ENCODE data around the gene MYOZ3.

The MYOZ3 gene

DNA sequence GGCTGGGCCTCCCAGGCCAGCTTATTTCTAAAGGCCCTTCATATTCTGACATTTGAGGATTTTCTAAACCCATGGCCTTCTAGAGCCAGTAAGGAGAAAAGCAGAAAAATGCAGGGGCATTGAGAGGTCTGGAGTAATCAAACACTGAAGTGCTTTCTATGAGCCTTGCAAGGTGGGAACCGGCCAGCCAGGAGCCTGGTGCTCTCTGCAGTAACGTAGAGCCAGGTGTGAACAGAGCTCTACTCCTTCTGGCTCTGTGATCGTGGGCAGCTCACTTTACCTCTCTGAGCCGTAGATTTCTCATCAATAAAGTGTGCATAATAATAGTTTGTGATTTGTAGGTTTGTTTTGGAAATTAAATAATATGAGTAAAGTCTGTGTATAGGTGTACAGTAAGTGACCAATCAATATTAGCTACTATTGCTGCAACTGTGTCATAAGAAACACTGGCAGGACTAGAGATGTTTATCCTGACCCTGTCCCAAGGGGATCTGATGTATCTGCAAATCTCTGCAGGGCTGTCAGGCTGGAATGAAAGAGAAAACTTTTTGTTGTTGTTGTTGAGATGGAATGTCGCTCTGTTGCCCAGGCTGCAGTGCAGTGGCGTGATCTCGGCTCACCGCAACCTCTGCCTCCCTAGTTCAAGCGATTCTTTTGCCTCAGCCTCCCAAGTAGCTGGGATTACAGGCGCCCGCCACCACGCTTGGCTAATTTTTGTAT lies 17.9 kb upstream of the MYOZ3 start:
- Histone ChIP-seq H3K27ac (peak overlapping the region; percentile 62), H3K79me2 (no peaks in the 10 kb centered on the region), H3K9ac (no peak overlapping the region), H3K9me3 (ENCODE audit: control insufficient read depth, low read length) (no peaks in the 10 kb centered on the region), H3K4me2 (ENCODE audit: low read length) (peak overlapping the region; percentile 51), H3K4me3 (ENCODE audit: low read depth, low read length) (no peak overlapping the region), H3K36me3 (ENCODE audit: control insufficient read depth, insufficient read depth, low read length) (no peaks in the 10 kb centered on the region), H3K27me3 (ENCODE audit: control insufficient read depth, insufficient read depth, low read length) (no peaks in the 10 kb centered on the region), H3K4me1 (peaks cover 57% of the 10 kb centered on the region), H2AFZ (no peak overlapping the region)
- TF ChIP-seq, protein P1, sequence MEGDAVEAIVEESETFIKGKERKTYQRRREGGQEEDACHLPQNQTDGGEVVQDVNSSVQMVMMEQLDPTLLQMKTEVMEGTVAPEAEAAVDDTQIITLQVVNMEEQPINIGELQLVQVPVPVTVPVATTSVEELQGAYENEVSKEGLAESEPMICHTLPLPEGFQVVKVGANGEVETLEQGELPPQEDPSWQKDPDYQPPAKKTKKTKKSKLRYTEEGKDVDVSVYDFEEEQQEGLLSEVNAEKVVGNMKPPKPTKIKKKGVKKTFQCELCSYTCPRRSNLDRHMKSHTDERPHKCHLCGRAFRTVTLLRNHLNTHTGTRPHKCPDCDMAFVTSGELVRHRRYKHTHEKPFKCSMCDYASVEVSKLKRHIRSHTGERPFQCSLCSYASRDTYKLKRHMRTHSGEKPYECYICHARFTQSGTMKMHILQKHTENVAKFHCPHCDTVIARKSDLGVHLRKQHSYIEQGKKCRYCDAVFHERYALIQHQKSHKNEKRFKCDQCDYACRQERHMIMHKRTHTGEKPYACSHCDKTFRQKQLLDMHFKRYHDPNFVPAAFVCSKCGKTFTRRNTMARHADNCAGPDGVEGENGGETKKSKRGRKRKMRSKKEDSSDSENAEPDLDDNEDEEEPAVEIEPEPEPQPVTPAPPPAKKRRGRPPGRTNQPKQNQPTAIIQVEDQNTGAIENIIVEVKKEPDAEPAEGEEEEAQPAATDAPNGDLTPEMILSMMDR (IDR thresholded peaks at IDR 0.05) = no peak

DNA sequence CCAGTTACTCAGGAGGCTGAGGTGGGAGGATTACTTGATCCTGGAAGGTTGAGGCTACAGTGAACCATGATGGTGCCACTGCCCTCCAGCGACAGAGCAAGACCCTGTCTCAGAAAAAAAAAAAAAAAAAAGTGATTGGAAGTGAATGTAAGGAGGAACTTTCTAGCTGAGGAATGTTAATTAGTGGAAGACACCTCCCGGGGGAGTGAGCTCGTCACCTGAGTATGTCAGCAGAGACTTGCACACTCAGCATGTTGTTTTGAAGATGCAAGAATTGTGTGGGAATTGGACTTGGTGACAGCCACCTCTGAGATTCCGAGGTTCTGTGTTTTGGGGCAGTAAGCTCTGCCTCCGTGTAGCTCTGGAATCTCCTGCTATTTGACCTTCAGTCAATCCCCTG lies 17.0 kb upstream of the MYOZ3 start:
- Histone ChIP-seq H3K4me3 (ENCODE audit: low read depth, low read length) (peak overlapping the region; percentile 32), H3K4me2 (ENCODE audit: low read length) (peak overlapping the region; percentile 24), H3K79me2 (no peaks in the 10 kb centered on the region), H3K27me3 (ENCODE audit: control insufficient read depth, insufficient read depth, low read length) (no peaks in the 10 kb centered on the region), H3K36me3 (ENCODE audit: control insufficient read depth, insufficient read depth, low read length) (no peaks in the 10 kb centered on the region), H3K9me3 (ENCODE audit: control insufficient read depth, low read length) (no peaks in the 10 kb centered on the region), H3K4me1 (peaks cover 57% of the 10 kb centered on the region), H2AFZ (peak overlapping the region; percentile 40), H3K9ac (no peak overlapping the region), H3K27ac (peak overlapping the region; percentile 62)
- TF ChIP-seq, protein P1 (IDR thresholded peaks at IDR 0.05) = no peak

DNA sequence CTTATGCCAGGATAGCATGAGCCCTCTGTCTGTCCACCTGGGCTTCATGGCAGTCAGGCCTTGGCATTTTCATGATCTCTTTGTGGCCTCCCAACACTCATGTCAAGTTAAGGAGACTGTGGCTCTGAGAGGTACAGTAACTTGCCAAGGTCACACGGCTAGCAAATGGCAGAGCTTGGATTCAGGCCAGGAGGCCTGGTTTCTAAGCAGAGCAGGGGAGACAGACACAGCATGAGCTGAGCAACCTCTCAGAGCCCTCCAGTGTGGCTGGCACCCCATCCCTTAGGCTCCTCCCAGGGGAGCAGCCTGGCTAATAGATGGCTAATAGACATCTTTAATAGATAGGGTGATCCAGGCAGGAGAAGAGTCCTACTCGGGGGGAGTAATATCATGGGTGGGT lies 16.5 kb upstream of the MYOZ3 start:
- TF ChIP-seq, protein P1 (IDR thresholded peaks at IDR 0.05) = no peak
- H3K4me3 ChIP-seq (ENCODE audit: low read depth, low read length) = peak overlapping the region; percentile 32
- H3K27me3 ChIP-seq (ENCODE audit: control insufficient read depth, insufficient read depth, low read length) = no peaks in the 10 kb centered on the region
- H3K27ac ChIP-seq = peak overlapping the region; percentile 62
- H3K9ac ChIP-seq = no peak overlapping the region
- no peaks in the 10 kb centered on the region for H3K9me3 ChIP-seq (ENCODE audit: control insufficient read depth, low read length)
- H3K79me2 ChIP-seq = no peaks in the 10 kb centered on the region
- H2AFZ ChIP-seq = peak overlapping the region; percentile 40
- H3K4me1 ChIP-seq = peaks cover 57% of the 10 kb centered on the region
- H3K36me3 ChIP-seq (ENCODE audit: control insufficient read depth, insufficient read depth, low read length) = no peaks in the 10 kb centered on the region
- H3K4me2 ChIP-seq (ENCODE audit: low read length) = peak overlapping the region; percentile 24

DNA sequence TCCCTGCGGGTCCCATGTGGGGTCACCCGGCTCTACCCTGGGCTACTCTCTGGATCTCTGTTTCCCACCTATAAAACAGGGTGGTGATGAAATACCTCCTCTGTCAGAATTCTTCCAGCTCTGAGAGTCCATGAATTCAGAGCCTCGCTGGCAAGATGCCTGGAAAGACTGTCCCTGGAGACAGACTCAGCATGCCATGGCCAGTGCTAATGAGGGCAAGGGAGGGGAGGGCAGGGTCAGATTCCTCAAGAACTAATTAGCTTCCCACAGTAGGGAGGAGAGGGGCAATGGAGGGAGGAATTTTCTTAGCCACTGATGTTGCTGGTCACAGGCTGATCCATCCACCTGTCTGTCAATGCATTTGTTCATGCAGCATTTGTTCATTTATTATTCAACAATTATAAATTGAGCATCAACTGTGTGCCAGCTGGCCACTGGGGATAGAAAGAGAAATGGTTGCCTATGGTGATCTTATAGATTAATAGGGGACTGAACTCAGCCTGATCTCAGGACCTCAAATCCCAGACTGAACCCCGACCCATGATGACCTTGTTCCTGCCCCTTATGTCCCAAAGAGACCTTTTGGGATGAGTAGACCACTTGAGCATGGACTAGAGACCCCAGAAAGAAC lies 15.9 kb upstream of the MYOZ3 start:
- peak overlapping the region; percentile 19 for H2AFZ ChIP-seq
- H3K4me3 ChIP-seq (ENCODE audit: low read depth, low read length) = no peak overlapping the region
- no peaks in the 10 kb centered on the region for H3K27me3 ChIP-seq (ENCODE audit: control insufficient read depth, insufficient read depth, low read length)
- peaks cover 50% of the 10 kb centered on the region for H3K4me1 ChIP-seq
- H3K27ac ChIP-seq = peak overlapping the region; percentile 62
- peaks cover 3% of the 10 kb centered on the region for H3K79me2 ChIP-seq
- TF ChIP-seq, protein P1 (IDR thresholded peaks at IDR 0.05) = no peak
- H3K4me2 ChIP-seq (ENCODE audit: low read length) = peak overlapping the region; percentile 25
- H3K9ac ChIP-seq = no peak overlapping the region
- no peaks in the 10 kb centered on the region for H3K9me3 ChIP-seq (ENCODE audit: control insufficient read depth, low read length)
- no peaks in the 10 kb centered on the region for H3K36me3 ChIP-seq (ENCODE audit: control insufficient read depth, insufficient read depth, low read length)
